Measurements from ENCODE around the gene OPA3.

DNA sequence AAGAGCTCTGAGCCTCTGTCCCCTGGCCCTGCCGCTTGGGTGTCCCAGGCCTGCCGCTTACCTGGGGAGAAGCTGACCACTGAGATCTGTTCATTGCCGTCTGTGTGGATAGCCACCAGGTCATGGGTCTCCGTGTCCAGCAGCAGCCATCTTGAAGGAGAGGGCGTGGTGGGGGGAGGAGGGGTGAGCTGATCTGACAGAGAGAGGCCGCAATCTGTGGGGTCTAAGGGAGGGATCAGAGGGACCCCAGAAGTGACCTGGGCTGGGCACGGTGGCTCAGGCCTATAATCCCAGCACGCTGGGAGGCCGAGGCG lies 32.1 kb upstream of the OPA3 start:
- TF ChIP-seq, protein P1, sequence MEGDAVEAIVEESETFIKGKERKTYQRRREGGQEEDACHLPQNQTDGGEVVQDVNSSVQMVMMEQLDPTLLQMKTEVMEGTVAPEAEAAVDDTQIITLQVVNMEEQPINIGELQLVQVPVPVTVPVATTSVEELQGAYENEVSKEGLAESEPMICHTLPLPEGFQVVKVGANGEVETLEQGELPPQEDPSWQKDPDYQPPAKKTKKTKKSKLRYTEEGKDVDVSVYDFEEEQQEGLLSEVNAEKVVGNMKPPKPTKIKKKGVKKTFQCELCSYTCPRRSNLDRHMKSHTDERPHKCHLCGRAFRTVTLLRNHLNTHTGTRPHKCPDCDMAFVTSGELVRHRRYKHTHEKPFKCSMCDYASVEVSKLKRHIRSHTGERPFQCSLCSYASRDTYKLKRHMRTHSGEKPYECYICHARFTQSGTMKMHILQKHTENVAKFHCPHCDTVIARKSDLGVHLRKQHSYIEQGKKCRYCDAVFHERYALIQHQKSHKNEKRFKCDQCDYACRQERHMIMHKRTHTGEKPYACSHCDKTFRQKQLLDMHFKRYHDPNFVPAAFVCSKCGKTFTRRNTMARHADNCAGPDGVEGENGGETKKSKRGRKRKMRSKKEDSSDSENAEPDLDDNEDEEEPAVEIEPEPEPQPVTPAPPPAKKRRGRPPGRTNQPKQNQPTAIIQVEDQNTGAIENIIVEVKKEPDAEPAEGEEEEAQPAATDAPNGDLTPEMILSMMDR (IDR thresholded peaks at IDR 0.05; ENCODE audit: low read length), result no peak
- TF ChIP-seq EZH2 (IDR thresholded peaks at IDR 0.05; ENCODE audit: borderline replicate concordance, low read length), result no peak

Measured in OCI-LY1 (cell line).